ENCODE measurements around the gene DIP2A.

GRCh38 chr21:46498335-46499050 is 39.8 kb downstream of the DIP2A start:
- no peak for TF ChIP-seq CTCF (IDR thresholded peaks at IDR 0.05)
- no peak for TF ChIP-seq EP300 (IDR thresholded peaks at IDR 0.05)

All from ovary (tissue), 3 donors.